ENCODE measurements around the gene CARD6.

The CARD6 gene

DNA sequence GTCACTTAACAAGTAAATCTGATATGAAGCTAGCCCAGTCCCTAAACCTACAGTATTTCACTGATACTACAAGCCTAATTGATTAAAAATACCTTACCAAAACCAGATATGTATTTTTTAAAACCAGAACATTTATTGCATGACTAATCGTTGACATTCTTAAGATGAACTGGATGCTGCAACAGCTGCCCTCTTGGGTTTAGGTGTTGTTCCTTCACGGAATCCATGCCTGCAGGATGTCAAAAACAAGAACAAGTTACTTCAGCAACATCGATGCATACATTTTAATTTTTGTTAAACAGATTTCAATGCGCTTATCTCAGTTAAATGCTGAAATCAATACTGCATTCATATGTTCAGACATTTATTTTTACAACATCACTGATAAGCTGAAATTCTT, 8.8 kb upstream of the CARD6 start:
- H4K20me1 ChIP-seq (ENCODE audit: insufficient read depth, low read length) = peaks cover 38% of the 10 kb centered on the region
- no peak overlapping the region for H3K9ac ChIP-seq (ENCODE audit: low read length)
- H2AFZ ChIP-seq (ENCODE audit: low read length) = no peak overlapping the region
- H3K9me3 ChIP-seq (replicated peaks; ENCODE audit: insufficient read depth, low read length) = no peaks in the 10 kb centered on the region
- peaks cover 26% of the 10 kb centered on the region for H3K4me1 ChIP-seq (ENCODE audit: low read length)
- H3F3A ChIP-seq (ENCODE audit: insufficient read depth, low read length) = peaks cover 73% of the 10 kb centered on the region
- H3K27ac ChIP-seq (ENCODE audit: low read length) = peak overlapping the region; percentile 30; the same call in 1 of the 2 replicates
- H3K4me3 ChIP-seq (ENCODE audit: low read length) = peak overlapping the region; percentile 9; the same call in 1 of the 2 replicates
- DNase-seq = no peak
- TF ChIP-seq EZH2phosphoT487 (IDR thresholded peaks at IDR 0.05; ENCODE audit: low read length) (no peak), EZH2 (optimal IDR thresholded peaks at IDR 0.05; ENCODE audit: low read depth, low read length) (no peak), CTCF (IDR thresholded peaks at IDR 0.05; ENCODE audit: low read length) (no peak)
- peak overlapping the region; percentile 76 for H3K4me2 ChIP-seq (ENCODE audit: low read depth, low read length)
- H3K27me3 ChIP-seq (replicated peaks; ENCODE audit: insufficient read depth, low read length) = no peaks in the 10 kb centered on the region
- H3K36me3 ChIP-seq (replicated peaks; ENCODE audit: insufficient read depth, low read length) = peaks cover 46% of the 10 kb centered on the region
- peaks cover 61% of the 10 kb centered on the region for H3K79me2 ChIP-seq (ENCODE audit: low read length)
- H3K9me2 ChIP-seq (replicated peaks; ENCODE audit: insufficient read depth, low read length) = no peaks in the 10 kb centered on the region

DNA sequence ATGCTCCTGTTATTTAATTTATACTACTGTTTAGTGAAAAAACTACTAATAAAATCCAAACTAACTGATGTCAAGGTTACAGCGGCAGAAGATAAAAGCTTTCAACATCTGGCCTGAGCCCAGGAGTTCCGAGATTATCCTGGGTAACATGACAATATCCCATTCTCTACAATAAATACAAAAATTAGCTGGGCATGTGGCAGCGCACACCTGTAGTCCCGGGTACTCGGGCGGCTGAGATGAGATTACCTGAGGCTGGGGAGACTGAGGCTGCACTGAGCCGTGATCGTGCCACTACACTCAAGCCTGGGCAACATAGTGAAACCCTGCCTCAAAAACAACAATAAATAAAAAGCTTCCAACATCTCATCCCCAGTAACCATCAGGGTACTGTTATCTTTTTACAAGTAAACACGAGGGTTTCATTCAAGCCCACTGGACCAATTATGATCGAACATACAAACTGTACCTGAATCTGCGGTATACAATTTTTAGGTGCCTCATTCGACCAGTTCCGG, 7.4 kb upstream of the CARD6 start:
- Histone ChIP-seq H3K79me2 (ENCODE audit: low read length) (peaks cover 59% of the 10 kb centered on the region), H3K27me3 (replicated peaks; ENCODE audit: insufficient read depth, low read length) (no peaks in the 10 kb centered on the region), H3K4me3 (ENCODE audit: low read length) (peak overlapping the region; percentile 99), H3F3A (ENCODE audit: insufficient read depth, low read length) (peaks cover 59% of the 10 kb centered on the region), H3K9me2 (replicated peaks; ENCODE audit: insufficient read depth, low read length) (no peaks in the 10 kb centered on the region), H3K4me2 (ENCODE audit: low read depth, low read length) (peak overlapping the region; percentile 76), H3K4me1 (ENCODE audit: low read length) (peaks cover 26% of the 10 kb centered on the region), H3K27ac (ENCODE audit: low read length) (peak overlapping the region; percentile 91; the same call in 1 of the 2 replicates), H3K9ac (ENCODE audit: low read length) (peak overlapping the region; percentile 98), H2AFZ (ENCODE audit: low read length) (no peak overlapping the region), H3K9me3 (replicated peaks; ENCODE audit: insufficient read depth, low read length) (no peaks in the 10 kb centered on the region), H4K20me1 (ENCODE audit: insufficient read depth, low read length) (peaks cover 29% of the 10 kb centered on the region), H3K36me3 (replicated peaks; ENCODE audit: insufficient read depth, low read length) (peaks cover 38% of the 10 kb centered on the region)
- DNase-seq = peak; percentile 14
- no peak for TF ChIP-seq CTCF (IDR thresholded peaks at IDR 0.05; ENCODE audit: low read length)
- no peak for TF ChIP-seq EZH2phosphoT487 (IDR thresholded peaks at IDR 0.05; ENCODE audit: low read length)
- TF ChIP-seq EZH2 (optimal IDR thresholded peaks at IDR 0.05; ENCODE audit: low read depth, low read length) = no peak

DNA sequence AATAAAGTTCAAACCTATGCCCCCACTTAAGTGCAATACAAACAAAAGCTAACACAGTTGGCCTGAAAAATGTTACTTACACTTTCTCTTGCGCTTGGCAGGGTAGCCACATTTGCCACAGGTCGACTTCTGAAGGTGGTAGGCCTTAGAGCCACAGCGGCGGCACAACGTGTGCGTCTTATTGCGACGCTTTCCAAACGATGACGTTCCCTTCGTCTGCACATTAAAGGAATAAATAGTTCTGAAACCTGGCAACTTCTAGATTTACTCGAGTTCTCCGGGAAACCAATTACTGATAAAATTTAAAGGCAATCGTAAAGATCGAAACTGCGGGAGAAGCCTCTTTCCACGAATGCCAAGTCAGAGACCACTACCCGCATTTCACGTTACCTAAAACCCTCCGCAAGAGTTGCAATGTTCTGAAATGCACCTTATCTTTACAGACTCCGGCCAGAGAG, 6.7 kb upstream of the CARD6 start:
- Histone ChIP-seq H3K79me2 (ENCODE audit: low read length) (peaks cover 53% of the 10 kb centered on the region), H3K9me2 (replicated peaks; ENCODE audit: insufficient read depth, low read length) (no peaks in the 10 kb centered on the region), H3K9me3 (replicated peaks; ENCODE audit: insufficient read depth, low read length) (no peaks in the 10 kb centered on the region), H3K36me3 (replicated peaks; ENCODE audit: insufficient read depth, low read length) (peaks cover 35% of the 10 kb centered on the region), H3K9ac (ENCODE audit: low read length) (peak overlapping the region; percentile 98), H3F3A (ENCODE audit: insufficient read depth, low read length) (peaks cover 59% of the 10 kb centered on the region), H2AFZ (ENCODE audit: low read length) (peak overlapping the region; percentile 46; the same call in 1 of the 2 replicates), H3K4me1 (ENCODE audit: low read length) (peaks cover 26% of the 10 kb centered on the region), H4K20me1 (ENCODE audit: insufficient read depth, low read length) (peaks cover 23% of the 10 kb centered on the region), H3K27me3 (replicated peaks; ENCODE audit: insufficient read depth, low read length) (no peaks in the 10 kb centered on the region), H3K4me3 (ENCODE audit: low read length) (peak overlapping the region; percentile 99), H3K27ac (ENCODE audit: low read length) (peak overlapping the region; percentile 91; the same call in 1 of the 2 replicates), H3K4me2 (ENCODE audit: low read depth, low read length) (peak overlapping the region; percentile 76)
- TF ChIP-seq EZH2 (optimal IDR thresholded peaks at IDR 0.05; ENCODE audit: low read depth, low read length) = no peak
- TF ChIP-seq CTCF (IDR thresholded peaks at IDR 0.05; ENCODE audit: low read length) = no peak
- no peak for TF ChIP-seq EZH2phosphoT487 (IDR thresholded peaks at IDR 0.05; ENCODE audit: low read length)
- peak; percentile 53 for DNase-seq
